ENCODE data around the gene CCDC51.
A peak's percentile ranks its signal among the peaks of the same experiment; 100 is the strongest.
"Not testable (repeated sequence)": the region's sequence is repeated elsewhere in the genome, so short reads cannot be mapped to it uniquely, and the experiment has no call there.

CCDC51 gene, protein sequence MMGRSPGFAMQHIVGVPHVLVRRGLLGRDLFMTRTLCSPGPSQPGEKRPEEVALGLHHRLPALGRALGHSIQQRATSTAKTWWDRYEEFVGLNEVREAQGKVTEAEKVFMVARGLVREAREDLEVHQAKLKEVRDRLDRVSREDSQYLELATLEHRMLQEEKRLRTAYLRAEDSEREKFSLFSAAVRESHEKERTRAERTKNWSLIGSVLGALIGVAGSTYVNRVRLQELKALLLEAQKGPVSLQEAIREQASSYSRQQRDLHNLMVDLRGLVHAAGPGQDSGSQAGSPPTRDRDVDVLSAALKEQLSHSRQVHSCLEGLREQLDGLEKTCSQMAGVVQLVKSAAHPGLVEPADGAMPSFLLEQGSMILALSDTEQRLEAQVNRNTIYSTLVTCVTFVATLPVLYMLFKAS

DNA sequence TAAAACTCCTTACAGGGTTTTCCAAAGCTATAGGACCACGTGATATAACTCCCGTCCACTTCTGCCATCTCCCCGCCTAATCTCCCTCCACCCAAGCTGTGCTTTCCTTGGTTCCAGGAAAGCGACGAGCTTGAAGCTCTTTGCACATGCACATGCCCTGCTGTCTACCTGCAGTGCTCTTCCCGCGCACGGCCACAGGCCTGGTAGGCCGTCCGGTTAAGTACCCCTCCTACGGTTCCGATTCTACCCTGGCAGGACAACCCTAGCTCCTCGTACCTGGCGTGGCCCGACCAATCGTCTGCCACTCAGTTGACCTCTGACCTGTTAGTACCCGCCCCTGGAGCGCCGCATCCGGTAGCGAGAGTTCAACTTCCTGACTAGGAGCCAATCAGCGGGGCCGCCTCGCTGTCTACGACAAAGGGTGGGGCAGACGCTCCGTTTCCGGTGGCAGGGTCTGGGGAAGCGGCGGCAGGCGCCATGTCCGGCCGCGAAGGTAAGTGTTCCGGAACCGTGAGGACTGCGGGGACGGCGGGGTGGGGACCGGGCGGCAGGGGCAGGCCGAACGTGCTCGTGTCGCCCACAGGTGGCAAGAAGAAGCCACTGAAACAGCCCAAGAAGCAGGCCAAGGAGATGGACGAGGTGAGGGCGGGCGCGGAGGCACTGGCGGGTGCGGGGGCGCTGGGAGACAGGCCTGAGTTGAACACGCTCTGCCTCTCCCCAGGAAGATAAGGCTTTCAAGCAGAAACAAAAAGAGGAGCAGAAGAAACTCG is at the start of gene CCDC51, which contains the start of gene TMA7:
TSS of gene CCDC51 (minus strand) at position 300 of the 770 bp plus-strand sequence. CDS start 4,991 bp downstream, outside the sequence.
TSS of gene TMA7 (plus strand) at position 438 of the 770 bp plus-strand sequence. CDS start at position 478, 40 bp downstream.
- DNase-seq (ENCODE audit: low spot score): peak; percentile 99

DNA sequence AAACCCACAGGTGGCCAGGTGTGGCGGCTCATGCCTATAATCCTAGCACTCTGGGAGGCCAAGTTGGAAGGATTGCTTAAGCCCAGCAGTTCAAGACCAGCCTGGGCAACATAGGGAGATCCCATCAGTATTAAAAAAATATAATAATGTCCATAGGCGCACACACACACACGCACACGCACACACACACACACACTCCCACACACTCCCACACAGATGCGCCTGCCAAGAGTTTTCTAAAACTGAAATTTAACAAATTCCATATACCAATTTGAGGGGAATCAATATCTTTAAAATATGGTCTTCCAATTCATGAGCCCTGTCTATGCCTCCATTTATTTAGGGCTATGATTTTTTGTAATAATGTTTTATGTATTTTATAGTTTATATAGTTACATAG is 47.0 kb upstream of the CCDC51 start:
- no peak for DNase-seq (ENCODE audit: low spot score)

DNA sequence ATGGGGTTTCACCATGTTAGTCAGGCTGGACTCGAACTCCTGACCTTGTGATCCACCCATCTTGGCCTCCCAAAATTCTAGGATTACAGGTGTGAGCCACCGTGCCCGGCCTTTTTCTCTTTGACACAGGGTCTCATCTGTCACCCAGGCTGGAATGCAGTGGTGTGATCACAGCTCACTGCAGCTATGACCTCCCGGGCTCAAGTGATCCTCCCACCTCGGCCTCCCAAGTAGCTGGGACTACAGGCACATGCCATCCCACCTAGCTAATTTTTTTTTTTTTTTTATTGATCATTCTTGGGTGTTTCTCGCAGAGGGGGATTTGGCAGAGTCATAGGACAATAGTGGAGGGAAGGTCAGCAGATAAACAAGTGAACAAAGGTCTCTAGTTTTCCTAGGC is 42.9 kb upstream of the CCDC51 start:
- not testable (repeated sequence) for DNase-seq (ENCODE audit: low spot score)

DNA sequence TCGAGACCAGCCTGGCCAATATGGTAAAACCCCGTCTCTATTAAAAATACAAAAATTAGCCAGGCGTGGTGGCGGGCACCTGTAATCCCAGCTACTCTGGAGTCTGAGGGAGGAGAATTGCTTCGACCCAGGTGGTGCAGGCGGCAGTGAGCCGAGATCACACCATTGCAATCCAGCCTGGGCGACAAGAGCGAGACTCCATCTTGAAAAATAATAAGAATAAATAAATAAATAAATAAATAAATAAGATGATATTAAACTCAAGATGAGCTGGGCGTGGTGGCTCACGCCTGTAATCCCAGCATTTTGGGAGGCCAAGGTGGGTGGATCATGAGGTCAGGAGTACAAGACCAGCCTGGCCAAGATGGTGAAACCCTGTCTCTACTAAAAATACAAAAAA is 41.0 kb upstream of the CCDC51 start:
- DNase-seq (ENCODE audit: low spot score): not testable (repeated sequence)

DNA sequence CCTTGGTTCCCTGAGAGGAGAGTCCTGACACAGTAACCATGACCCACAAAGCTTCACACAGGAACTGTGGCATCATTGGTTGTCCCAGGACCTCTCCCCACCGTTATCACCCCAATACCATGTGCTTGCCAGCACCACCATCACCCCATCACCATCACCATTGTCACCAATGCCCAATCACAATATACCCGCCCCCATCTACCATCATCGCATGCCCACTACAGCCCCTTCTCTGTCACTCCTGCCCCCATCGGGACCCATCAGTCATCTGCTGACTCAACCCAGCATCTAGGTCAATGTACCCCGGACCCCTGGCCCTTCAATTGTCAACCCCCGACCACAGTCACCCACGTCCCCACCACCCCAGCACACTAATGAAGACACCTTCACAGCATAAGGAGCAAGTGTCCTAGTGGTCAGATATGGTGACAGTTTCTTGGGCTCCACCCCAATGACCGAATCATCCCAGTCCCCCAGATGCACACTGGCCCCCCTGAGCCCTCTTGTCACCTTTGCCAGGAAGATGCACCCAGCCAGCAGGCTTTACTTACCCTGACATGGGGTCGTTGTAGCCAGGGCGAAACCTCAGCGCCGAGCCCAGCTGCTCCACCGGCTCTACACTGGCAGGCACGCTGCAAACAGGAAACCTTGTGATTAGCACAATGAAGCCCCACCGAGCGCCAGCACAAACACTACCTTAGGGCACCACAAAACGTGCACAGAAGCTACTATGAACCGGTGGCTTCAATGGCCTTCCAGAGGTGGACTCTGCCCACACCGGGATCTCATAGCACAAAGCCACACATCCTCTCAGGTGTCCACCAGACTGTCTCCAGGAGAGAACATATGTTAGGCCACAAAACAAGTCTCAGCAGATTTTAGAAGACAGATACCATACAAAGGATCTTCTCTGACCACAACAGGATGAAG is 39.0 kb upstream of the CCDC51 start:
- no peak for DNase-seq (ENCODE audit: low spot score)

DNA sequence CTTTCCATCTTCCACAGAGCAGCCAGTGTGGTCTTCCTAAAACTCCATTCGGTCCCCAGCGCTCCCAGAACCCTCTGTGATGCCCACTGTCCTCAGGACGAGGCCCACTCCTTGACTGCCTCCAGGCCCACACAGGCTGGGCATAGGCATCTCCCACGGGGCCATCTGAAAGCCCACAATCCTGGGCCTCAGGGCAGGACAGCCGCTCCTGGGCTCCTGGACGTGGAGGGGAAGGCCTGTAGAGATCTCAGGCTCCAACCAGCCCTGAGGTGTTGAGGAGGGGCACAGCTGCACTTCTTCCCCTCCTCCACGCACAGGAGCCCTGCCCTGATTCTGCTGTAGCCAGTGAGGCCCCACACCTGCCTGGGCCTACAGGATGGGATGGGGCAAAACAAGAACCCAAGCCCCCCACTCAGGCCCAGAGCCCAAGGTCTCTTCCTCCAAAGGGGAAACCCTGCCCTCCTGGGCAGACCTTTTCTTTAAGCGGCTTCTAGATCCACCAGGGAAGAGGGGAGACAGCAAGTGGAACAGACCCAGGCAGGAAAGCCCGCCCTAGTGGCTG is 38.1 kb upstream of the CCDC51 start:
- no peak for DNase-seq (ENCODE audit: low spot score)

DNA sequence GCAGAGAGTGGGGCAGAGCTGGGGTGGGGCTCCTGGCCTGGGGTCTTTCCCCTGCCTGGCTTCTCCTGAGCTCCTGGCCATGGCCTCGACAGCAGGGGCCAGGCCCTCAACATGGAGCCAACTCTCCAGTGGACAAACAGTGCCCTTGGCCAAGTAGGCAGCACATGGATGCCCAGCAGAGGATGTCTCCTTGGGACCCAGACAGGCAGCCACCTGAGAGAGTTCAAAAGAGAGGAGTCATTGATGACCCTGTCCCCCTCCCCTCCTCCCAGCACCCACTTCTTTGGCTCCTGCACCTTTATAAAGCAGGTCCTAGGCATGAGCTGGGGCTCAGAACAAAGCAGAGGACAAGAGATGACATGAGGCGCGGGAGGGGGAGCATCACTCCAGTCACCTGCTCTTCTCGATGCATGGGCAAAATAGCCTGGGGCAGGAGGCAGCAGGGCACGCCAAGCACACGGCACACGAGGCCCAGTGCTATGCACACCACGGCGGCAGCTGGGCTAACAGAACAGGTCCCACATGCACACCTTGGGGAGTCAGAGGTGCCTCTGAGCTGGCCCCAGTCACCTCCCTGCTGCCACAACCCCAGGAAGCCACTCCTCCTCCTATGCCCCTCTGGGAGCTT is 36.6 kb upstream of the CCDC51 start:
- DNase-seq (ENCODE audit: low spot score): no peak

DNA sequence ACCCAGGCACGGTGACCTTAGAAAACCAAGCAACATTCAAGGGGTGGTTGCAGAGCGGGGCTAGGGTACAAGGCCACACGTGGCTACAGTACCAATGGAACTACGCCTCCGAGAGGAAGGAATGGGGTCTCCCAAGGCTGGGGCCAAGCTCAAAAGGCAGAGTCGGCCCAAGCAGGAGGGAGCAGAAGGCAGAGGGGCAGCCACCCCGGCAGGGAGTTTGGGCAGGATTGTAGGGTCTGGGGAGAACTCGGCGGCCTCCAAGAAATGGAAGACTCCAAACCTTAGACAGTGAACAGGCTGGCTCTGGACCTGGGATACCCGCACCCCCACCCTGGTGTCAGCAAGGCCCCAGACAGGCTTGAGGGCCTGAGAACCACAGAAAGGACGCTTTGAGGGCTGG is 35.3 kb upstream of the CCDC51 start:
- DNase-seq (ENCODE audit: low spot score): no peak

DNA sequence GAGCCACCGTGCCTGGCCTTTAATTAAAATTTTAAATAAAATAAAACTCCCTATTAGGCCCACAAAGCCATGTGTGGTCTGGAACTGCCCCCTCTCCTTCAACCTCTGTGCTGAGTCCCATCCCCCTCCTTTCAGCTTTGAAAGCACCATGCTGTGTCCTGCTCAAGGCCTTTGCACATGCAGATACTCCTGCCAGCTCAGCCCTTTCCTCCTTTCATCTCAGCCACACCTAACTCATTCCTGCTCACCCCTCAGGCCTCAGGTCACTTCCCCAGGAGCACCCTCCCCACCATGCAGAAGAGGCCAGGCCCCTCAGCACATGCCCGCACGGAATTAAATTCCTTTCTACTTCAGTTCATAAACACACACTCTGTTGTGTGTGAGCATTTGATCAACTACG is 34.7 kb upstream of the CCDC51 start:
- DNase-seq (ENCODE audit: low spot score): no peak

DNA sequence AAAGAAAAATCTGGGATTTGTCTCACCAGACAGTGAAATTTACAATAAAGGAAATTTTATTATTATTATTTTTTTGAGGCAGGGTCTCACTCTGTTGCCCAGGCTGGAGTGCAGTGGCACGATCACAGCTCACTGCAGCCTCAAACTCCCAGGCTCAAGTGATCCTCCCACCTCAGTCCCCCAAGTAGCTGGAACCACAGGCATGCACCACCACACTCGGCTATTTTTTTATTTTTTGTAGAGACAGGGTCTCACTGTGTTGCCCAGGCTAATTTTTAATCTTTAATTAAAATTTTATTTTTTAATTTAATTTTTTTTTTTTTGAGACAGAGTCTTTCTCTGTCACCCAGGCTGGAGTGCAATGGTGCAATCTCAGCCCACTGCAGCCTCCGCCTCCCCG is 34.1 kb upstream of the CCDC51 start:
- DNase-seq (ENCODE audit: low spot score): not testable (repeated sequence)

DNA sequence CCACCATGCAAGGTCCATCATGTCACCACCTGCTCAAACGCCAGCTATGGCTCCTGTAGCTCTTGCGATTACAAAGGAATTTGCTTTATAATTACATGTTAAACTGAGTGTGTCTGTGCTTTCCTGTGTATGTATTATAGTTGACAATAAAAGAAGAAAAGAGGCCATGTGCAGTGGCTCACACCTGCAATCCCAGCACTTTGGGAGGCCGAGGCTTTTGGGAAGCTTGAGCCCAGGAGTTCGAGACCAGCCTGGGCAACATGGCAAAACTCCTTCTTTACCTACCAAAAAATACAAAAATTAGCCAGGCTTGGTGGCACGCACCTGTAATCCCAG is 33.7 kb upstream of the CCDC51 start:
- DNase-seq (ENCODE audit: low spot score): no peak

DNA sequence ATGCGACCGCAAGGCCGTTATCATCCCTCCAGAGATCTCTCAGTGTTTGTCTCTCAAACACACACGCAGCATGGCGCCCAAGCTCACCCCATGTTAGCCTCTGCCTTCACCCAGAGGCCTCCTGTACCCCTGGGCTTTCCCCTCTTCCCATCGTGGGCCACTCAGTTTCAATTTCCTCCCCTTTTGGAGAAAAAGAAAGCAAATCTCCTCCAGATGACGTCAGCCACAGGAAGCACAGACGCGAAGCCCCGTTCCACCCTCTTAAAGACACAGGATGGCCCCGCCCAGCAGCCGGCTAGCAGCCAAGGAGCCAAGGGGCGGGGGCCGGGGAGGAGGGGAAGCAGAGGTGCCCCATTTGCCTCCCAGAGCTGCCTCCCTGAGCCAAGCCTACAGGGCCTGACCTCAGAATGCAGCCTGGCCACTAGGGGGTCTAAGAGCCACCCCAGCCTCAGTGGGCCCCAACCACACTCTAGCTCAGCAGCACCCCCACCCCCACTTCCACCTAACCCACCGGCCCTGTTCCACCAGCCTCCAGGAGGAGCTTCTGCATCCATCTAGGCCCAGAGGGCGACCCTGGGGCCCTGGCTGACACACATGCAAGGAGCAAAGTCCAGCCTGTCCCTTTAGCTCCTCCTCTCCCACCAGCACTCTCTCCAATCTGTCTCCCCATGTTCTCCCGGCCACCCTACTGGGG is 33.2 kb upstream of the CCDC51 start:
- peak; percentile 95 for DNase-seq (ENCODE audit: low spot score)

DNA sequence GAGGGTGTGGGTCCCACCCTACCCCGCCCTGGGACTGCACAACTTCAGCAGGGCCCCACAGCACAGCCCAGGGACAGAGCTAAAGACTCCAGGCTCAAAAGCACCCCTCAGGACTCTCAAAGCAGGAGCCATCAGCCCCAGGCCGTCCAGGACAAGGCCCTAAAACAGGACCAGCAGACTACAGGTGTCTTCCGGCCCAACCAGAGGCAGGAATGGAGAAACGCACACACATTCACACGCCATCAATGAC is 32.7 kb upstream of the CCDC51 start:
- DNase-seq (ENCODE audit: low spot score): peak; percentile 59

DNA sequence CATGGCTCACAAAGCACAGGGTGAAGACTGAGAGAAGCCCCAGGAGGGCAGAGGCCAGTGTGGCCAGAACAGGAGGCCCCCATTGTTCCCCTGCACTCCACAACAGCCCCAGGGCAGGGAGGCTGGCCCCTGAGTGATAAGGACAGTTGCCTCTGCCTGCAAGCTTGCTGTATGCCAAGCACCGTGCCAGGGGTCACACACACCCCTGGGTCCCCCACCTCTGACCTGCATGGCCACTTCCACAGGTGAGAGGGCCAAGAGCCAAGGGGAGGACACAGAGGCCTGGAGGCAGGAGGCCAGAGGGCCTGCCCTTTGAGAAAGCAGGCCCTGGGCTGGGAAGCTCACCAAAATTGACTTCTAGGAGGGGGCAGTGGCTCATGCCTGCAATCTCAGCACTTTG is 30.4 kb upstream of the CCDC51 start:
- no peak for DNase-seq (ENCODE audit: low spot score)

DNA sequence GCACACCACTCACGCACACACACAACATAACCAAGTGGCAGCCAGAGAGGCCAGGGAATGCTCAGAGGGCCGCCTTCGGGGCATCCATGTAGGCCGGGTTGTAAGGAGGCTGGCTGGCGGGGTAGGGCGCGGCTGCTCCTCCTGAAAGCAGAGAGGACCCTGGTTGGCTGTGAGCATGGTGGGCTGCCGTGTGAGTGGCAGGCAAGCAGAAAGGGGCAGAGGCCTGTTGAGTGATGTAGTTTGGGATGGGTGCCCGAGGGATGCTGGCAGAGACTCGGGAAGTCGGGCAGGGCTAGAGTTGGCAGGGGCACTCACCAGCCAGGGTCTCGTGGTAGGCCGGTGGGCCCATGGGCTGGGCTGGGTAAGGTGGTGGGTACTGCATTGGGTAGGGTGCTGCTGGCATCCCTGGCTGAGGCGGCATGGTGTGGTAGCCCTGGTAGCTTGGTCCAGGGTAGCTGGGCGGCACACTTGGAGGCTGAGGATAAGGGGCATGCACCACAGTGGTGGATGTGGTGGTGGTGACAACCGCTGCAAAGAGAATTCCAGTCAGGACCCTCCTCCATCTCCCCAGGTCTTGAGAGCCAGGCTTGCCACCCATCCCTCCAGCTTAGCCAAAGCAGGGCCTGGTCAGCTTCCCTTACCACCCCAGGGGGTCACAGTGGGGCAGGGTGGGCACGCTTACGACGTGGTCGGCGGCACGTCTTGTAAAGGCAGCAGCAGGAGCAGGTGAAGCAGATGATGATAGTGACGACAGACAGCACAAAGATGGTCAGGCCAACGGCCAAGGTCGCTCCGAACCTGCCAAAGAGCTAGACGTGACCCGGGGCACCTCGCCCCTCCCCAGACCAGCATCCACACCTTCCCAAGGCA is 29.4 kb upstream of the CCDC51 start:
- DNase-seq (ENCODE audit: low spot score): no peak

DNA sequence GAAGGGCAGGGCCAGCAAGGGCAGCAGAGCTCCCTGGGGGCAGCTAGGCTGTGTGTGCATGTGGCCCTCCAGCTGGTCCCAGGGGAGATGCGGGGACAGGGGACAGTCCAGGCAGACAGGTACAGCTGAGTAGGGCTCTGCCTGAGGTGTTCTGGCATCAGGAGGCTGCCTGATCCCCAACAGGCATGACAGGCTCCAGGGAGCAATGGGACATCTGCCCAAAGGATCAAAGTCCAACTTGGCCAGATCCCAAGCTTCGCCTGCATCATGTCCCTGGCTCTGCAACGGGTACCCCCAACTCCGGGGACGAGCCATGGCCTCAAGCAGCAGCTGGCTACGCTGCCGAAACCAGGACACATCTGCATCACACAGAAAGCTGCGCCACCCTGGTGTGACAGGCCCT is 28.4 kb upstream of the CCDC51 start:
- DNase-seq (ENCODE audit: low spot score): no peak

DNA sequence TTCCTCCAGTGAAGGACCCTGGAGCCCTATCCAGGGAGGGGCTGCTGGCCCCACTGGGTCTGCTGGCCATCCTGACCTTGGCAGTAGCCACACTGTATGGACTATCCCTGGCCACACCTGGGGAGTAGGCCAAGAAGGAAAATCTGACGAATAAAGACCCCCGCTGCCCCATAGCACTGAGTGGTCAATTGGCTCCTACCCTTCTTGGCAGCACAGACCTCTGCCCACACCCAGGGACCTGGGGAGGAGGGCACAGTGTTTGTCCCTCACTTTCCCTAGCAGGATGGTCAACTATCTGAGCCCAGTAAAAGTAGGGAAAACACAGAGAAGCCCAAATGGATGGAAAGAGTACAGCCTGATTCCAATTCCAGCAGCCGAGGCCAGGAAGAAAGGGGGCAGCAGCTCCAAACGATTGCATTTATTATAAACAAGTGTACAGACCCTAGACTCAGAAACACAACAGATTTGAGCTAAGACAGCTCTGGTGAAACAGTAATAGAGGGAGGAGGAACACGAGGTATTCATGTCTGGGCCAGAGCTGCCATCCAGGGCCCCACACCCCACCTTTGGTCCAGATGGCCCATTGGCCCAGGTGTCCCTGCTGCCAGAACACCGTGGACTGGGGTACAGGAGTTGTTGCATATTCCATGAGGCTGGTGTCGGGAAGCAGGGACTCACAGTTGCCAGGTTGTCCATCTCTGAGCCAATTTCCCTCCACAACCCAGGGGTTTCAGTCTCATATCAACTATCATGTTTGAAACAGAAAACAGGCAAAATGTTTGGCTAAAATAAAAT is 27.8 kb upstream of the CCDC51 start:
- DNase-seq (ENCODE audit: low spot score): no peak

DNA sequence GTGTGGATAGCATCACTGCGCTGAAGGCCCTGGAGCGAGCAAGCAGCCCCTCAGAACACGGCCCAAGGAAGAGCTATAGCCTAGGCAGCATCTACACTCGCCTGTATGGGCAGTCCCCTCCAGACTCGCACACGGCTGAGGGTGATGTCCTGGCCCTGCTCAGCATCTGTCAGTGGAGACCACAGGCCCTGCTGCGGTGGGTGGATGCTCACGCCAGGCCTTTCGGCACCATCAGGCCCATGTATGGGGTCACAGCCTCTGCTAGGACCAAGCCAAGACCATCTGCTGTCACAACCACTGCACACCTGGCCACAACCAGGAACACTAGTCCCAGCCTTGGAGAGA is 27.2 kb upstream of the CCDC51 start:
- DNase-seq (ENCODE audit: low spot score): no peak

DNA sequence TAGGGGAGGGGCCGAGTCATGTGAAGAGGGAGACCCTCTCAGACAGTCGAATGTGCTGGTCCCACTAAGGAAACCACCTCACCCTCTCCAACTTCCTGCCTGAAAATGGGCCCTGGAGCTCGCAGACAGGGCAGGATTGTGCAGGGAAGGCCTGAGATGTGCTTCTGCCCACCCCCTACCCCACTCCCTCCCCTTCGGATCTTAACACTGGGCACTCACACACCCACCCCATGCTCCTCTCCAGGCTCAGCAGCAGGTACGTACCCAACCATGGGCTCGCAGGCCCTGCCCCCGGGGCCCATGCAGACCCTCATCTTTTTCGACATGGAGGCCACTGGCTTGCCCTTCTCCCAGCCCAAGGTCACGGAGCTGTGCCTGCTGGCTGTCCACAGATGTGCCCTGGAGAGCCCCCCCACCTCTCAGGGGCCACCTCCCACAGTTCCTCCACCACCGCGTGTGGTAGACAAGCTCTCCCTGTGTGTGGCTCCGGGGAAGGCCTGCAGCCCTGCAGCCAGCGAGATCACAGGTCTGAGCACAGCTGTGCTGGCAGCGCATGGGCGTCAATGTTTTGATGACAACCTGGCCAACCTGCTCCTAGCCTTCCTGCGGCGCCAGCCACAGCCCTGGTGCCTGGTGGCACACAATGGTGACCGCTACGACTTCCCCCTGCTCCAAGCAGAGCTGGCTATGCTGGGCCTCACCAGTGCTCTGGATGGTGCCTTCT is 26.6 kb upstream of the CCDC51 start:
- no peak for DNase-seq (ENCODE audit: low spot score)

All from HuH-7.5 (cell line).